Cardiac fibroblast (primary cell): Measurements from ENCODE around the gene EDDM13.
A peak's percentile ranks its signal among the peaks of the same experiment; 100 is the strongest.
"Not testable (repeated sequence)": the region's sequence is repeated elsewhere in the genome, so short reads cannot be mapped to it uniquely, and the experiment has no call there.

Experiments used
- DNase-seq, 2 donors: peaks; one replicate each; pipeline versions ENCODE4 v3.0.0 to v3.0.0-alpha.2; 2010; ENCODE audit warnings: low read depth in 2 of 2
- H3K4me3 ChIP-seq, 2 donors: replicated peaks in 1 of 2; 1 replicate in 1 of 2; 2 replicates in 1 of 2; pipeline ENCODE4 v1.5.1; 2011; ENCODE audit warnings: low read depth in 2 of 2, low read length in 2 of 2, mild to moderate bottlenecking in 2 of 2, moderate library complexity in 1 of 2
- CTCF ChIP-seq: IDR thresholded peaks from one replicate; pipeline ENCODE4 v1.5.1; 2011; ENCODE audit warnings: low read depth, mild to moderate bottlenecking, low read length, inconsistent platforms

The EDDM13 gene

DNA sequence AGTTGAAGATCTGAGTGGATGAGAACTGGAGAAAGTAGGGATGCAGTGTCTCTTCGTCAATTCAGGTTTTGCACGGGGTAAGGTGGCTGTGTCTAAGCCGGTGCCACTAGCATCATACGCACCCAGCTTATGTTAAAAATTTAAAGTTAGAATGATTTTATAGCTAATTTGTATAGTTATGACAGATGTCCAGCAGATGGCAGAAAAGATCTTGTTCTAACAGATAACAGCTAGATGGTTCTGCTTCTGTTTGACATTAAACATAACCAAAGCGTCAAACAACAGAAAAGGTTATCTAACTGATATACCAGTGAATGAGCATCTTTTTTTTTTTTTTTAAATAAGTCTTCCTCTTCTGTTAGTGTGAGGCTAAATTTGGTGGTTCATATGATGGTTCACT lies 18.8 kb upstream of the EDDM13 start:
- peak; percentile 27 for TF ChIP-seq CTCF
- DNase-seq, result peak; percentile 76 to 78
- no peak overlapping the region for H3K4me3 ChIP-seq

DNA sequence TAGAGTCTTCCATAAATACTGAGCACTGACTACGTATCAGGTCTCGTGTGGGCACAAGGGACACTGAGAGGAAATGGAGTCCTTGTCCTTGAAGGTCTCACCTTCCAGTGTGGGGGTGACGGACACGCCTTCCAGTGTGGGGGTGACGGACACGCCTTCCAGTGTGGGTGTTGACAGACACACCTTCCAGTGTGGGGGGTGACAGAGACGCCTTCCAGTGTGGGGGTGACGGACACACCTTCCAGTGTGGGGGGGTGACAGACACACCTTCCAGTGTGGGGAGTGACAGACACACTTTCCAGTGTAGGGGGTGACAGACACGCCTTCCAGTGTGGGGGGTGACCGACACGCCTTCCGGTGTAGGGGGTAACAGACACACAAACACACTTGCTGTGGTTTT lies 14.3 kb upstream of the EDDM13 start:
- DNase-seq, result no peak
- TF ChIP-seq CTCF, result no peak
- H3K4me3 ChIP-seq, result no peak overlapping the region

- TF ChIP-seq CTCF, result no peak
- no peak for DNase-seq
- no peak overlapping the region for H3K4me3 ChIP-seq
Measured at GRCh38 chr19:56261145-56261544, 11.4 kb upstream of the EDDM13 start.

- not testable (repeated sequence) for DNase-seq, H3K4me3 ChIP-seq
Measured at GRCh38 chr19:56261932-56262331, 10.6 kb upstream of the EDDM13 start.

- H3K4me3 ChIP-seq, result no peak overlapping the region
- no peak for TF ChIP-seq CTCF
- no peak for DNase-seq
Measured at GRCh38 chr19:56263319-56263718, 9.2 kb upstream of the EDDM13 start.

- H3K4me3 ChIP-seq, result no peak overlapping the region
- no peak for TF ChIP-seq CTCF
- no peak for DNase-seq
Measured at GRCh38 chr19:56266051-56266450, 6.5 kb upstream of the EDDM13 start.

DNA sequence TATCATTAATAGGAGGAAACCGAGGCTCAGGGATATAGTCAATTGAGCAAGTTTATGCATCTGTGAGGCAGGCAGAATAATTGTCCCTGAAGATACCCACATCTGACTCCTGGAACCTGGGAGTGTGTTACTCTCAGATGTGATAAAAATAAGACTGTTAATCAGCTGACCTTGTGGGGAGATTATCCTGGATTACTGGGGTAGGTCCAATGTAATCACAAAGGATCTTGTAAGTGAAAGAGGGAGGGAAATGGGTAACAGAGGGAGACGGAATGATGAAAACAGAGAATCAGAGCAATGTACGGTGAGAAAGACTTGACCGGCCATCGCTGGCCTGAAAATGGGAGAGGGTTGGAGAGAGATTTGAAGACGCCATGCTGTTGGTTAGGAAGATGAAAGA lies 3.2 kb upstream of the EDDM13 start:
- no peak overlapping the region for H3K4me3 ChIP-seq
- TF ChIP-seq CTCF, result no peak
- no peak for DNase-seq

DNA sequence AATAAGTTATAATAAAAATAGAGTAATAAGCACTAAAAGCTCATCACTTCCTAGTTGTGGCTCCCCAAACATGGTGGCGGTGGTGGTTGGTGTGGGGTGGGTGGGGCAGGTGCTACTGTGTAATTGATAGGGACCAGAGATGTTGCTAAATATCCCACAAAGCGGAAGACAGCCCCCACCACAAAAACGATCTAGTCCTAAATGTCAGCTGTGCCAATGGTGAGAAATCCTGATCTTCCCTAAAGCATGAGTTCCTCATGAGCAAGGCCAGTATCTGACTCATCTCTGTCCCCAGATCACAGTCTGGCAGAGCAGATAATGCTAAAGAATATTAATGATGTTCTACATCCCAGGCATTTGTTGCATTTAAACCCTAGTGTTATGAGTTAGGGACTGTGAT lies 1.9 kb upstream of the EDDM13 start:
- DNase-seq, result peak in 1 of 2 donors; percentile 20
- no peak for TF ChIP-seq CTCF

More for the DNA sequence above, 1.9 kb upstream of the EDDM13 start:
- H3K4me3 ChIP-seq, result no peak overlapping the region
